ENCODE measurements around the gene TPSG1.

Gene TPSG1

GRCh38 chr16:1224558-1224957 is 510 bp downstream of the TPSG1 start:
- Histone ChIP-seq H3K9ac (no peak overlapping the region), H2AFZ (no peak overlapping the region), H3K4me1 (peaks cover 9% of the 10 kb centered on the region), H3K27ac (no peak overlapping the region), H3K36me3 (ENCODE audit: control insufficient read depth, insufficient read depth, low read length) (no peaks in the 10 kb centered on the region), H3K4me3 (ENCODE audit: low read depth, low read length) (no peak overlapping the region), H3K27me3 (ENCODE audit: control insufficient read depth, insufficient read depth, low read length) (no peaks in the 10 kb centered on the region), H3K9me3 (ENCODE audit: control insufficient read depth, low read length) (no peaks in the 10 kb centered on the region), H3K79me2 (no peaks in the 10 kb centered on the region), H3K4me2 (ENCODE audit: low read length) (no peak overlapping the region)
- no peak for TF ChIP-seq CTCF (IDR thresholded peaks at IDR 0.05)

GRCh38 chr16:1223355-1224214 is 1.5 kb downstream of the TPSG1 start:
- H3K27me3 ChIP-seq (ENCODE audit: control insufficient read depth, insufficient read depth, low read length) = no peaks in the 10 kb centered on the region
- no peak overlapping the region for H2AFZ ChIP-seq
- H3K79me2 ChIP-seq = no peaks in the 10 kb centered on the region
- H3K4me2 ChIP-seq (ENCODE audit: low read length) = no peak overlapping the region
- TF ChIP-seq CTCF (IDR thresholded peaks at IDR 0.05) = no peak
- no peak overlapping the region for H3K27ac ChIP-seq
- H3K4me3 ChIP-seq (ENCODE audit: low read depth, low read length) = no peak overlapping the region
- no peaks in the 10 kb centered on the region for H3K36me3 ChIP-seq (ENCODE audit: control insufficient read depth, insufficient read depth, low read length)
- H3K4me1 ChIP-seq = peaks cover 9% of the 10 kb centered on the region
- H3K9me3 ChIP-seq (ENCODE audit: control insufficient read depth, low read length) = no peaks in the 10 kb centered on the region
- no peak overlapping the region for H3K9ac ChIP-seq

GRCh38 chr16:1222553-1223354 is 2.3 kb downstream of the TPSG1 start:
- Histone ChIP-seq H3K4me1 (peaks cover 9% of the 10 kb centered on the region), H3K4me2 (ENCODE audit: low read length) (no peak overlapping the region), H3K27me3 (ENCODE audit: control insufficient read depth, insufficient read depth, low read length) (no peaks in the 10 kb centered on the region), H3K4me3 (ENCODE audit: low read depth, low read length) (no peak overlapping the region), H3K27ac (no peak overlapping the region), H3K9me3 (ENCODE audit: control insufficient read depth, low read length) (no peaks in the 10 kb centered on the region), H3K9ac (no peak overlapping the region), H3K79me2 (no peaks in the 10 kb centered on the region), H3K36me3 (ENCODE audit: control insufficient read depth, insufficient read depth, low read length) (no peaks in the 10 kb centered on the region), H2AFZ (no peak overlapping the region)
- no peak for TF ChIP-seq CTCF (IDR thresholded peaks at IDR 0.05)

GRCh38 chr16:1221628-1222552 is 3.2 kb downstream of the TPSG1 start:
- H2AFZ ChIP-seq = no peak overlapping the region
- no peaks in the 10 kb centered on the region for H3K36me3 ChIP-seq (ENCODE audit: control insufficient read depth, insufficient read depth, low read length)
- no peak for TF ChIP-seq CTCF (IDR thresholded peaks at IDR 0.05)
- H3K9ac ChIP-seq = no peak overlapping the region
- no peaks in the 10 kb centered on the region for H3K79me2 ChIP-seq
- no peak overlapping the region for H3K27ac ChIP-seq
- H3K4me1 ChIP-seq = peaks cover 9% of the 10 kb centered on the region
- no peaks in the 10 kb centered on the region for H3K27me3 ChIP-seq (ENCODE audit: control insufficient read depth, insufficient read depth, low read length)
- H3K4me2 ChIP-seq (ENCODE audit: low read length) = no peak overlapping the region
- H3K9me3 ChIP-seq (ENCODE audit: control insufficient read depth, low read length) = no peaks in the 10 kb centered on the region
- H3K4me3 ChIP-seq (ENCODE audit: low read depth, low read length) = no peak overlapping the region
